ENCODE results near the gene TMEM82.

DNA sequence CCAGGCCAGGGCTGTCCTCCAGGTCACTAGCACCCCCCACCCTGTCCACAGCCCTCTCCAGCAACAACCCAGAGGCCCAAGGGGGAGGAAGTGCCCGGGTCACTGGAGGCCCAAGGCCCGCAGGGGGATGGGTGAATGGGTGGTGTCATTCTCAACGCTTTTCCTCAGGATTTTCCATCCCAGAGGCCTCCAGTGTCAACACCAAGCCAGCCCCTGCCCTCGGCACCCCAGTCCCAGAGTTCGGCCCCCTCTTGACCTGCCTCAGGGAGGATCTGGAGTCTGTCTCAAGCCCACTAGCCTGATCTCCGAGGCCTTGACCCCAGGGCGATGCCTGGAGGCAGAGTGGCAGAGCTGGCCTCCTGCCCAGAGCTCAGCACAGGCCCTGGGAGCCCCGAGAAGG, 5.1 kb downstream of the TMEM82 start:
- TF ChIP-seq, protein P1, sequence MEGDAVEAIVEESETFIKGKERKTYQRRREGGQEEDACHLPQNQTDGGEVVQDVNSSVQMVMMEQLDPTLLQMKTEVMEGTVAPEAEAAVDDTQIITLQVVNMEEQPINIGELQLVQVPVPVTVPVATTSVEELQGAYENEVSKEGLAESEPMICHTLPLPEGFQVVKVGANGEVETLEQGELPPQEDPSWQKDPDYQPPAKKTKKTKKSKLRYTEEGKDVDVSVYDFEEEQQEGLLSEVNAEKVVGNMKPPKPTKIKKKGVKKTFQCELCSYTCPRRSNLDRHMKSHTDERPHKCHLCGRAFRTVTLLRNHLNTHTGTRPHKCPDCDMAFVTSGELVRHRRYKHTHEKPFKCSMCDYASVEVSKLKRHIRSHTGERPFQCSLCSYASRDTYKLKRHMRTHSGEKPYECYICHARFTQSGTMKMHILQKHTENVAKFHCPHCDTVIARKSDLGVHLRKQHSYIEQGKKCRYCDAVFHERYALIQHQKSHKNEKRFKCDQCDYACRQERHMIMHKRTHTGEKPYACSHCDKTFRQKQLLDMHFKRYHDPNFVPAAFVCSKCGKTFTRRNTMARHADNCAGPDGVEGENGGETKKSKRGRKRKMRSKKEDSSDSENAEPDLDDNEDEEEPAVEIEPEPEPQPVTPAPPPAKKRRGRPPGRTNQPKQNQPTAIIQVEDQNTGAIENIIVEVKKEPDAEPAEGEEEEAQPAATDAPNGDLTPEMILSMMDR (IDR thresholded peaks at IDR 0.05; ENCODE audit: poor library complexity, severe bottlenecking), result no peak
- TF ChIP-seq, protein P2, sequence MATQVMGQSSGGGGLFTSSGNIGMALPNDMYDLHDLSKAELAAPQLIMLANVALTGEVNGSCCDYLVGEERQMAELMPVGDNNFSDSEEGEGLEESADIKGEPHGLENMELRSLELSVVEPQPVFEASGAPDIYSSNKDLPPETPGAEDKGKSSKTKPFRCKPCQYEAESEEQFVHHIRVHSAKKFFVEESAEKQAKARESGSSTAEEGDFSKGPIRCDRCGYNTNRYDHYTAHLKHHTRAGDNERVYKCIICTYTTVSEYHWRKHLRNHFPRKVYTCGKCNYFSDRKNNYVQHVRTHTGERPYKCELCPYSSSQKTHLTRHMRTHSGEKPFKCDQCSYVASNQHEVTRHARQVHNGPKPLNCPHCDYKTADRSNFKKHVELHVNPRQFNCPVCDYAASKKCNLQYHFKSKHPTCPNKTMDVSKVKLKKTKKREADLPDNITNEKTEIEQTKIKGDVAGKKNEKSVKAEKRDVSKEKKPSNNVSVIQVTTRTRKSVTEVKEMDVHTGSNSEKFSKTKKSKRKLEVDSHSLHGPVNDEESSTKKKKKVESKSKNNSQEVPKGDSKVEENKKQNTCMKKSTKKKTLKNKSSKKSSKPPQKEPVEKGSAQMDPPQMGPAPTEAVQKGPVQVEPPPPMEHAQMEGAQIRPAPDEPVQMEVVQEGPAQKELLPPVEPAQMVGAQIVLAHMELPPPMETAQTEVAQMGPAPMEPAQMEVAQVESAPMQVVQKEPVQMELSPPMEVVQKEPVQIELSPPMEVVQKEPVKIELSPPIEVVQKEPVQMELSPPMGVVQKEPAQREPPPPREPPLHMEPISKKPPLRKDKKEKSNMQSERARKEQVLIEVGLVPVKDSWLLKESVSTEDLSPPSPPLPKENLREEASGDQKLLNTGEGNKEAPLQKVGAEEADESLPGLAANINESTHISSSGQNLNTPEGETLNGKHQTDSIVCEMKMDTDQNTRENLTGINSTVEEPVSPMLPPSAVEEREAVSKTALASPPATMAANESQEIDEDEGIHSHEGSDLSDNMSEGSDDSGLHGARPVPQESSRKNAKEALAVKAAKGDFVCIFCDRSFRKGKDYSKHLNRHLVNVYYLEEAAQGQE (IDR thresholded peaks at IDR 0.05; ENCODE audit: borderline replicate concordance), result no peak
- no peak for TF ChIP-seq TAF1 (IDR thresholded peaks at IDR 0.05; ENCODE audit: low read depth)
- TF ChIP-seq MXI1 (conservative IDR thresholded peaks at IDR 0.05; ENCODE audit: poor library complexity, severe bottlenecking), result no peak
